ENCODE results near the gene RUBCNL. TPM values are rescaled to one million over a fixed set of nuclear protein-coding genes. Genes with fewer than 3 reads are reported as not detected.

RUBCNL gene
- total and polyA plus RNA-seq, 4 donors: 0.36 to 4.2 (median 0.96) TPM

DNA sequence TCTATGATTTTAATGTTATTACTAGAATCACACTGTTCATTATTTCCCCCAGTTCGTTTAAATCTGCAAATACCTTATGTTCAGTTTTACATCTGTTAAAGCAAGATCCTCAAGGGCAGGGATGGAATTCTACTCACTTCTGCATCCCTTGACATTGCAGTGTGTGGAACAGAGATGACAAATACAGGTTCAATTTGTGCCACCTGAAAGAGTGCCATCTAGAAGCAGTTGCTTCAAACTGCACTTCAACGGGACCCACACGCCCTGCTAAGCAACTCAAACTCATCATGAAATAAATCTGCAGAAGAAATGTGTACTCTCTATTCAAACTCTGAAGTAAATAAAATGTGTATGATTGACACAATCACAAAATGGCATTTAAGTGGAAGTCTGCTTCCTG lies 44.5 kb downstream of the RUBCNL start:
- H3K4me1 ChIP-seq (ENCODE audit: control insufficient read depth in 4 of 4, insufficient read depth in 4 of 4, low read length in 3 of 4): peaks cover 0 to 4% (median 0%) of the 10 kb centered on the region in 4 donors
- WGBS: 71% methylated on average over 3 of the region's 3 CpGs

DNA sequence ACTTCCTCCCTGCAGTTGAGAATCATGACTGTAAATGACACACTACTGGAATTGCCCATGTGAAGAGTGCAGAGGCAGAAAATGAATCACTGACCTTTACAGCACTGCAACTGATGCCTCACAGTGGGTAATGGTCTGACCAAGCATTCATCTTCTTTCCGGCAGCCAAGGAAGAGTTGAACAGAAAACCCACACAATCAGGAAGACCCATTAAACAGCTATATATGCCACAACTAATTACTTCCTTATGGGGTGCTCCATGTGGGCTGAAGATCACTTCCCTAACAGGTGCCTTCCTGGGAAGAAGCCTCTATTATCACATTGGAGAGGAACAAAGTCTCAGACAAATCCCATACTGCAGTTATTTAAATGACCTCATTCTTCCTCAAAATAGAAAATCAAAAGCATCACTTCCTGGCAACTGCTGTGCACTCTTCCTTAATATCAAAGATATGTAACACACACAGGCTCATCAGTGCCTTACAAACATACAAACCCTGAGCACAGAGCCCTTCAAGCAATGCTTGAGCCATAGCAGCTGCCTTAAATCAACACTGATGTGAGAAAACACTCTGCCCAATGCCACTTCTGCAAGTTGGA lies 45.8 kb downstream of the RUBCNL start:
- Histone ChIP-seq H3K4me3 (ENCODE audit: low read depth in 1 of 3, low read length in 3 of 3) (no peak overlapping the region), H3K4me1 (ENCODE audit: control insufficient read depth in 4 of 4, insufficient read depth in 4 of 4, low read length in 3 of 4) (peaks cover 0 to 4% (median 0%) of the 10 kb centered on the region in 4 donors), H3K27me3 (ENCODE audit: control insufficient read depth in 4 of 4, insufficient read depth in 4 of 4, low read length in 3 of 4) (no peaks in the 10 kb centered on the region), H3K9me3 (ENCODE audit: control insufficient read depth in 4 of 4, low read length in 3 of 4) (peaks cover 0 to 2% (median under 1%) of the 10 kb centered on the region in 4 donors), H3K27ac (ENCODE audit: low read depth in 1 of 2, low read length in 2 of 2) (peak overlapping the region in 1 of 2 donors; percentile 28), H3K36me3 (ENCODE audit: control insufficient read depth in 4 of 4, insufficient read depth in 3 of 4, low read depth in 1 of 4, low read length in 3 of 4) (no peaks in the 10 kb centered on the region), H3K9ac (ENCODE audit: low read depth in 1 of 2, low read length in 2 of 2) (no peak overlapping the region)
- WGBS: 79% methylated on average over 1 of the region's 1 CpG
- TF ChIP-seq FOXA2 (IDR thresholded peaks at IDR 0.05) (no peak), NR2F2 (IDR thresholded peaks at IDR 0.05) (no peak)
- no peak for DNase-seq (ENCODE audit: low spot score)

More for the DNA sequence above, 44.5 kb downstream of the RUBCNL start:
- Histone ChIP-seq H3K36me3 (ENCODE audit: control insufficient read depth in 4 of 4, insufficient read depth in 3 of 4, low read depth in 1 of 4, low read length in 3 of 4) (no peaks in the 10 kb centered on the region), H3K27me3 (ENCODE audit: control insufficient read depth in 4 of 4, insufficient read depth in 4 of 4, low read length in 3 of 4) (no peaks in the 10 kb centered on the region), H3K9ac (ENCODE audit: low read depth in 1 of 2, low read length in 2 of 2) (no peak overlapping the region), H3K27ac (ENCODE audit: low read depth in 1 of 2, low read length in 2 of 2) (no peak overlapping the region), H3K4me3 (ENCODE audit: low read depth in 1 of 3, low read length in 3 of 3) (no peak overlapping the region), H3K9me3 (ENCODE audit: control insufficient read depth in 4 of 4, low read length in 3 of 4) (no peaks in the 10 kb centered on the region)
- DNase-seq (ENCODE audit: low spot score): no peak
- TF ChIP-seq GABPA (IDR thresholded peaks at IDR 0.05 in 1 of 2, conservative IDR thresholded peaks at IDR 0.05 in 1 of 2): no peak
- no peak for TF ChIP-seq YY1 (IDR thresholded peaks at IDR 0.05)

DNA sequence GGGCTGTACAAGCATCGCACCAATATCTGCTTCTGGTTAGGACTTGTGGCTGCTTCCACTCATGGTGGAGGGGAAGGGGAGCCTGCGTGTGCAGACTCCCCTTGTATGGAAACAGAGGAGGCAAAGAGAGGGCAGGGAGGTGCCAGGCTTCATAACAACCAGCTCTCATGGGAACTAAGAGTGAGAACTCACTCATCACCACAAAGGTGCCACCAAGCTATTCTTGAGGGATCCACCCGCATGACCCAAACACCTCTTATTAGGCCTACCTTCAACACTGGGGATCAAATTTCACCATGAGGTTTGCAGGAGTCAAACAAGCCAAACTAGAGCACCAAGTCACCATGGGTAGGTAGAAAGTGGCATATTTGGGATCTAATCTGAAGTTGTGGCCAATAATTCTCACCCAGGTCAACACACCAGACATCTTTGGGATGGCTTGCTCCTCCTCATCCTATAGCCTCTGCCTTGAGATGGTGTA lies 46.4 kb downstream of the RUBCNL start:
- 97% methylated on average over 3 of the region's 3 CpGs for WGBS
- Histone ChIP-seq H3K4me3 (ENCODE audit: low read depth in 1 of 3, low read length in 3 of 3) (no peak overlapping the region), H3K9ac (ENCODE audit: low read depth in 1 of 2, low read length in 2 of 2) (no peak overlapping the region), H3K27me3 (ENCODE audit: control insufficient read depth in 4 of 4, insufficient read depth in 4 of 4, low read length in 3 of 4) (no peaks in the 10 kb centered on the region), H3K36me3 (ENCODE audit: control insufficient read depth in 4 of 4, insufficient read depth in 3 of 4, low read depth in 1 of 4, low read length in 3 of 4) (no peaks in the 10 kb centered on the region), H3K4me1 (ENCODE audit: control insufficient read depth in 4 of 4, insufficient read depth in 4 of 4, low read length in 3 of 4) (peaks cover 0 to 4% (median 0%) of the 10 kb centered on the region in 4 donors), H3K27ac (ENCODE audit: low read depth in 1 of 2, low read length in 2 of 2) (peak overlapping the region in 1 of 2 donors; percentile 28), H3K9me3 (ENCODE audit: control insufficient read depth in 4 of 4, low read length in 3 of 4) (peaks cover 0 to 2% (median under 1%) of the 10 kb centered on the region in 4 donors)
- TF ChIP-seq EGR1 (IDR thresholded peaks at IDR 0.05; ENCODE audit: low read depth in 2 of 2) (no peak), GABPA (IDR thresholded peaks at IDR 0.05 in 1 of 2, conservative IDR thresholded peaks at IDR 0.05 in 1 of 2) (no peak), RAD21 (IDR thresholded peaks at IDR 0.05) (no peak), SP1 (IDR thresholded peaks at IDR 0.05) (no peak), RXRA (IDR thresholded peaks at IDR 0.05) (no peak), TAF1 (conservative IDR thresholded peaks at IDR 0.05) (no peak), FOXA2 (IDR thresholded peaks at IDR 0.05) (no peak), HNF4G (IDR thresholded peaks at IDR 0.05) (no peak), JUND (IDR thresholded peaks at IDR 0.05) (no peak), FOXA1 (IDR thresholded peaks at IDR 0.05) (no peak)
- TF ChIP-seq, protein P1, sequence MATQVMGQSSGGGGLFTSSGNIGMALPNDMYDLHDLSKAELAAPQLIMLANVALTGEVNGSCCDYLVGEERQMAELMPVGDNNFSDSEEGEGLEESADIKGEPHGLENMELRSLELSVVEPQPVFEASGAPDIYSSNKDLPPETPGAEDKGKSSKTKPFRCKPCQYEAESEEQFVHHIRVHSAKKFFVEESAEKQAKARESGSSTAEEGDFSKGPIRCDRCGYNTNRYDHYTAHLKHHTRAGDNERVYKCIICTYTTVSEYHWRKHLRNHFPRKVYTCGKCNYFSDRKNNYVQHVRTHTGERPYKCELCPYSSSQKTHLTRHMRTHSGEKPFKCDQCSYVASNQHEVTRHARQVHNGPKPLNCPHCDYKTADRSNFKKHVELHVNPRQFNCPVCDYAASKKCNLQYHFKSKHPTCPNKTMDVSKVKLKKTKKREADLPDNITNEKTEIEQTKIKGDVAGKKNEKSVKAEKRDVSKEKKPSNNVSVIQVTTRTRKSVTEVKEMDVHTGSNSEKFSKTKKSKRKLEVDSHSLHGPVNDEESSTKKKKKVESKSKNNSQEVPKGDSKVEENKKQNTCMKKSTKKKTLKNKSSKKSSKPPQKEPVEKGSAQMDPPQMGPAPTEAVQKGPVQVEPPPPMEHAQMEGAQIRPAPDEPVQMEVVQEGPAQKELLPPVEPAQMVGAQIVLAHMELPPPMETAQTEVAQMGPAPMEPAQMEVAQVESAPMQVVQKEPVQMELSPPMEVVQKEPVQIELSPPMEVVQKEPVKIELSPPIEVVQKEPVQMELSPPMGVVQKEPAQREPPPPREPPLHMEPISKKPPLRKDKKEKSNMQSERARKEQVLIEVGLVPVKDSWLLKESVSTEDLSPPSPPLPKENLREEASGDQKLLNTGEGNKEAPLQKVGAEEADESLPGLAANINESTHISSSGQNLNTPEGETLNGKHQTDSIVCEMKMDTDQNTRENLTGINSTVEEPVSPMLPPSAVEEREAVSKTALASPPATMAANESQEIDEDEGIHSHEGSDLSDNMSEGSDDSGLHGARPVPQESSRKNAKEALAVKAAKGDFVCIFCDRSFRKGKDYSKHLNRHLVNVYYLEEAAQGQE (IDR thresholded peaks at IDR 0.05): no peak
- TF ChIP-seq, protein P2, sequence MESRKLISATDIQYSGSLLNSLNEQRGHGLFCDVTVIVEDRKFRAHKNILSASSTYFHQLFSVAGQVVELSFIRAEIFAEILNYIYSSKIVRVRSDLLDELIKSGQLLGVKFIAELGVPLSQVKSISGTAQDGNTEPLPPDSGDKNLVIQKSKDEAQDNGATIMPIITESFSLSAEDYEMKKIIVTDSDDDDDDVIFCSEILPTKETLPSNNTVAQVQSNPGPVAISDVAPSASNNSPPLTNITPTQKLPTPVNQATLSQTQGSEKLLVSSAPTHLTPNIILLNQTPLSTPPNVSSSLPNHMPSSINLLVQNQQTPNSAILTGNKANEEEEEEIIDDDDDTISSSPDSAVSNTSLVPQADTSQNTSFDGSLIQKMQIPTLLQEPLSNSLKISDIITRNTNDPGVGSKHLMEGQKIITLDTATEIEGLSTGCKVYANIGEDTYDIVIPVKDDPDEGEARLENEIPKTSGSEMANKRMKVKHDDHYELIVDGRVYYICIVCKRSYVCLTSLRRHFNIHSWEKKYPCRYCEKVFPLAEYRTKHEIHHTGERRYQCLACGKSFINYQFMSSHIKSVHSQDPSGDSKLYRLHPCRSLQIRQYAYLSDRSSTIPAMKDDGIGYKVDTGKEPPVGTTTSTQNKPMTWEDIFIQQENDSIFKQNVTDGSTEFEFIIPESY (IDR thresholded peaks at IDR 0.05): no peak
- TF ChIP-seq, protein P3, sequence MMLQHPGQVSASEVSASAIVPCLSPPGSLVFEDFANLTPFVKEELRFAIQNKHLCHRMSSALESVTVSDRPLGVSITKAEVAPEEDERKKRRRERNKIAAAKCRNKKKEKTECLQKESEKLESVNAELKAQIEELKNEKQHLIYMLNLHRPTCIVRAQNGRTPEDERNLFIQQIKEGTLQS (IDR thresholded peaks at IDR 0.05): no peak
- TF ChIP-seq, protein P4, sequence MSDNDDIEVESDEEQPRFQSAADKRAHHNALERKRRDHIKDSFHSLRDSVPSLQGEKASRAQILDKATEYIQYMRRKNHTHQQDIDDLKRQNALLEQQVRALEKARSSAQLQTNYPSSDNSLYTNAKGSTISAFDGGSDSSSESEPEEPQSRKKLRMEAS (IDR thresholded peaks at IDR 0.05): no peak
- TF ChIP-seq, protein P5, sequence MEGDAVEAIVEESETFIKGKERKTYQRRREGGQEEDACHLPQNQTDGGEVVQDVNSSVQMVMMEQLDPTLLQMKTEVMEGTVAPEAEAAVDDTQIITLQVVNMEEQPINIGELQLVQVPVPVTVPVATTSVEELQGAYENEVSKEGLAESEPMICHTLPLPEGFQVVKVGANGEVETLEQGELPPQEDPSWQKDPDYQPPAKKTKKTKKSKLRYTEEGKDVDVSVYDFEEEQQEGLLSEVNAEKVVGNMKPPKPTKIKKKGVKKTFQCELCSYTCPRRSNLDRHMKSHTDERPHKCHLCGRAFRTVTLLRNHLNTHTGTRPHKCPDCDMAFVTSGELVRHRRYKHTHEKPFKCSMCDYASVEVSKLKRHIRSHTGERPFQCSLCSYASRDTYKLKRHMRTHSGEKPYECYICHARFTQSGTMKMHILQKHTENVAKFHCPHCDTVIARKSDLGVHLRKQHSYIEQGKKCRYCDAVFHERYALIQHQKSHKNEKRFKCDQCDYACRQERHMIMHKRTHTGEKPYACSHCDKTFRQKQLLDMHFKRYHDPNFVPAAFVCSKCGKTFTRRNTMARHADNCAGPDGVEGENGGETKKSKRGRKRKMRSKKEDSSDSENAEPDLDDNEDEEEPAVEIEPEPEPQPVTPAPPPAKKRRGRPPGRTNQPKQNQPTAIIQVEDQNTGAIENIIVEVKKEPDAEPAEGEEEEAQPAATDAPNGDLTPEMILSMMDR (IDR thresholded peaks at IDR 0.05; ENCODE audit: low read depth, low read length, missing input control): no peak
- no peak for DNase-seq (ENCODE audit: low spot score)

Data from liver (tissue), 9 donors.